ENCODE data around the gene SLC35G3. TPM values are rescaled to one million over a fixed set of nuclear protein-coding genes. Genes with fewer than 3 reads are reported as not detected.

Gene SLC35G3
- total RNA-seq, 1 experiment from 2014 or later: not detected

GRCh38 chr17:35171834-35172233, 22.4 kb downstream of the SLC35G3 start:
- BruUV-seq (replicated peaks): no TSS peak
- intact Hi-C loops (cut with micrococcal nuclease): loop anchor here (1.0 kb wide), 2 partner anchors 140 to 361 kb away; no protein-coding TSS in a partner anchor

GRCh38 chr17:35170968-35171771, 23.0 kb downstream of the SLC35G3 start:
- BruUV-seq (replicated peaks): no TSS peak
- Mint-ChIP-seq H3K4me3 (ENCODE audit: unreplicated experiment) (no peak overlapping the region), H3K9me3 (ENCODE audit: unreplicated experiment) (no peaks in the 10 kb centered on the region), H3K27ac (ENCODE audit: low read depth, unreplicated experiment) (no peak overlapping the region), H3K27me3 (ENCODE audit: insufficient read depth, unreplicated experiment) (peaks cover 15% of the 10 kb centered on the region), H3K4me1 (ENCODE audit: insufficient read depth, unreplicated experiment) (peaks cover 5% of the 10 kb centered on the region), H3K36me3 (ENCODE audit: insufficient read depth, unreplicated experiment) (no peaks in the 10 kb centered on the region)
- ChIA-PET POLR2A (interaction anchor here (1.5 kb wide), 1 partner anchor 72 kb away, joined by 3 read pairs; the partner anchor contains the start of gene SLFN5), CTCF (interaction anchor here (0.6 to 4.7 kb wide), 13 partner anchors 11 to 577 kb away, joined by 3 to 33 read pairs (median 4); partner anchors contain the start of gene SLFN12L)
- TF ChIP-seq CTCF (IDR thresholded peaks at IDR 0.05; ENCODE audit: unreplicated experiment): peak; percentile 26
- DNase-seq (ENCODE audit: unreplicated experiment): peak; percentile 30
- intact Hi-C loops (cut with micrococcal nuclease): loop anchor here (1.0 kb wide), 2 partner anchors 141 to 362 kb away; no protein-coding TSS in a partner anchor

More at GRCh38 chr17:35171834-35172233, 22.4 kb downstream of the SLC35G3 start:
- CTCF ChIA-PET: interaction anchor here (0.7 to 4.7 kb wide), 5 partner anchors 9 to 366 kb away, joined by 3 to 33 read pairs (median 5); partner anchors contain the start of gene SLFN12L
- H3K4me3 Mint-ChIP-seq (ENCODE audit: unreplicated experiment): no peak overlapping the region
- POLR2A ChIA-PET: no interaction called here
- DNase-seq (ENCODE audit: unreplicated experiment): no peak
- TF ChIP-seq CTCF (IDR thresholded peaks at IDR 0.05; ENCODE audit: unreplicated experiment): no peak
- peaks cover 5% of the 10 kb centered on the region for H3K4me1 Mint-ChIP-seq (ENCODE audit: insufficient read depth, unreplicated experiment)
- H3K27ac Mint-ChIP-seq (ENCODE audit: low read depth, unreplicated experiment): no peak overlapping the region
- H3K9me3 Mint-ChIP-seq (ENCODE audit: unreplicated experiment): no peaks in the 10 kb centered on the region
- no peaks in the 10 kb centered on the region for H3K36me3 Mint-ChIP-seq (ENCODE audit: insufficient read depth, unreplicated experiment)
- peaks cover 15% of the 10 kb centered on the region for H3K27me3 Mint-ChIP-seq (ENCODE audit: insufficient read depth, unreplicated experiment)

- Mint-ChIP-seq H3K9me3 (ENCODE audit: unreplicated experiment) (no peaks in the 10 kb centered on the region), H3K4me3 (ENCODE audit: unreplicated experiment) (no peak overlapping the region), H3K27ac (ENCODE audit: low read depth, unreplicated experiment) (no peak overlapping the region), H3K4me1 (ENCODE audit: insufficient read depth, unreplicated experiment) (peaks cover 5% of the 10 kb centered on the region), H3K36me3 (ENCODE audit: insufficient read depth, unreplicated experiment) (no peaks in the 10 kb centered on the region), H3K27me3 (ENCODE audit: insufficient read depth, unreplicated experiment) (peaks cover 9% of the 10 kb centered on the region)
- DNase-seq (ENCODE audit: unreplicated experiment): no peak
- ChIA-PET CTCF (interaction anchor here (0.9 to 4.7 kb wide), 7 partner anchors 70 to 377 kb away, joined by 3 to 33 read pairs (median 4); partner anchors contain the start of gene SLFN12L), POLR2A (interaction anchor here (1.5 kb wide), 1 partner anchor 73 kb away, joined by 3 read pairs; the partner anchor contains the start of gene SLFN5)
- intact Hi-C loops (cut with micrococcal nuclease): no loop called here
- BruUV-seq (replicated peaks): no TSS peak
- TF ChIP-seq CTCF (IDR thresholded peaks at IDR 0.05; ENCODE audit: unreplicated experiment): no peak
Measured at GRCh38 chr17:35169835-35170363, 24.3 kb downstream of the SLC35G3 start.

- BruUV-seq (replicated peaks): no TSS peak
- DNase-seq (ENCODE audit: unreplicated experiment): peak; percentile 7
- ChIA-PET CTCF (interaction anchor here (0.6 to 4.7 kb wide), 6 partner anchors 9 to 444 kb away, joined by 3 to 33 read pairs (median 3); no protein-coding TSS in a partner anchor), POLR2A (interaction anchor here (0.6 to 1.0 kb wide), 2 partner anchors 14 to 313 kb away, joined by 3 read pairs; no protein-coding TSS in a partner anchor)
- no peaks in the 10 kb centered on the region for H3K27me3 Mint-ChIP-seq (ENCODE audit: insufficient read depth, unreplicated experiment)
- no peak overlapping the region for H3K4me3 Mint-ChIP-seq (ENCODE audit: unreplicated experiment)
- TF ChIP-seq CTCF (IDR thresholded peaks at IDR 0.05; ENCODE audit: unreplicated experiment): no peak
- H3K27ac Mint-ChIP-seq (ENCODE audit: low read depth, unreplicated experiment): no peak overlapping the region
- intact Hi-C loops (cut with micrococcal nuclease): no loop called here
- H3K36me3 Mint-ChIP-seq (ENCODE audit: insufficient read depth, unreplicated experiment): no peaks in the 10 kb centered on the region
- peaks cover 5% of the 10 kb centered on the region for H3K4me1 Mint-ChIP-seq (ENCODE audit: insufficient read depth, unreplicated experiment)
- H3K9me3 Mint-ChIP-seq (ENCODE audit: unreplicated experiment): no peaks in the 10 kb centered on the region
Measured at GRCh38 chr17:35167666-35168065, 26.5 kb downstream of the SLC35G3 start.
